GM18511 (cell line): ENCODE measurements around the gene ASB16.

ENCODE experiments used
- ATAC-seq: cut with Tn5 transposase; IDR thresholded peaks from one replicate; pipeline ENCODE4 v1.9.1; 2021; ENCODE audit warnings: mild to moderate bottlenecking, moderate library complexity; ENCODE audit not compliant: unreplicated experiment

Gene ASB16

GRCh38 chr17:44188576-44189403, 18.3 kb downstream of the ASB16 start:
- ATAC-seq: no peak

DNA sequence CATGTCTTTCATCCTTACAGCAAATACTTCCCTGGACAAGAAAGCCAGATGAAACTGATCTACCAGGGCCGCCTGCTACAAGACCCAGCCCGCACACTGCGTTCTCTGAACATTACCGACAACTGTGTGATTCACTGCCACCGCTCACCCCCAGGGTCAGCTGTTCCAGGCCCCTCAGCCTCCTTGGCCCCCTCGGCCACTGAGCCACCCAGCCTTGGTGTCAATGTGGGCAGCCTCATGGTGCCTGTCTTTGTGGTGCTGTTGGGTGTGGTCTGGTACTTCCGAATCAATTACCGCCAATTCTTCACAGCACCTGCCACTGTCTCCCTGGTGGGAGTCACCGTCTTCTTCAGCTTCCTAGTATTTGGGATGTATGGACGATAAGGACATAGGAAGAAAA, 20.0 kb downstream of the ASB16 start:
- no peak for ATAC-seq

GRCh38 chr17:44191369-44191768, 20.9 kb downstream of the ASB16 start:
- no peak for ATAC-seq

DNA sequence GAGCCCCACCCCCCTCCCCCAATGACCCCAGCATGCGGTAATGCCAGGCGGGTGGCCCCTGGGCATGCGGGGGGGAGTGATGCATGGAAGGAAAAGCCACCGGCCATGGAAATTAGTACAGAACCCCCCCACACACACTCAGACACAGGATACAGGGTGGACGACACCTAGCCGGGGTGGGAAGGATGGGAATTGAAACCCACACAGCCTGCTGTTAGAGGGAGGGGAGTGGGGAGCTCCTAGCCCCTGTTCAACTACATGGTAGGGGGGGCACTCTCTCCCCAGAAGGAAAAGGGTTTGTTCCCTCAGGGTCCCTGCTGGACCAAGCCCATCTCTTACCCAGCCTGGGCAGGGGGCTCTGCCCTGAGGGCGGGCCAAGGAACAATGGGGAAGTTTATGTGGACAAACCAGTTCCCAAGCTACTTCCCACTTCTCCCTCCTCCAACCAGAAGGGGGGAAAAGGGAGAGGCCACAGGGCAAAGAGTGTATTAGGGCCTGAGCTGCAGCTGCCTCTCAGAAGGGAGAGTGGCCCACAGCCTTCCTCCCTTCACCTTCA, 21.5 kb downstream of the ASB16 start:
- ATAC-seq: no peak

GRCh38 chr17:44192750-44193149, 22.2 kb downstream of the ASB16 start:
- ATAC-seq: no peak

GRCh38 chr17:44193326-44194084, 23.0 kb downstream of the ASB16 start:
- ATAC-seq: no peak

DNA sequence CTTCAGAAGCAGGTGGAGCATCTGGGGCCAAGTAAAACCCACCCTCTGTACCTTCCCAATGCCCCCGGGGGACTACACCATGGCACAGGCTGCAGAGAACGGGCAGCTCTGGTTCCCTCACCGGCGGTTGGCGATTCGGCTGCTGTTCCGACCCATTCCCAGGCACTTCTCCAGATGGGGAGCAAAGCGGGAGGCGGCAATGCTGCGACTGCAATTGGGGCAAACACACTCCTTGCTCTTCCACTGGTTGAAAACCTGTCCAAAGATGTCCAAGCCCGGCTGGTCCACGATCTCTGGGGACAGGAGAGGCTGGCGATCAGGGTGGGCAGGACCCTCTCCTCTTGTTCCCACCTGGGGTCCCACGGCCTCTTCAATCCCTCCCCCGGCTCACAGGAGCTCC, 26.6 kb downstream of the ASB16 start:
- no peak for ATAC-seq

DNA sequence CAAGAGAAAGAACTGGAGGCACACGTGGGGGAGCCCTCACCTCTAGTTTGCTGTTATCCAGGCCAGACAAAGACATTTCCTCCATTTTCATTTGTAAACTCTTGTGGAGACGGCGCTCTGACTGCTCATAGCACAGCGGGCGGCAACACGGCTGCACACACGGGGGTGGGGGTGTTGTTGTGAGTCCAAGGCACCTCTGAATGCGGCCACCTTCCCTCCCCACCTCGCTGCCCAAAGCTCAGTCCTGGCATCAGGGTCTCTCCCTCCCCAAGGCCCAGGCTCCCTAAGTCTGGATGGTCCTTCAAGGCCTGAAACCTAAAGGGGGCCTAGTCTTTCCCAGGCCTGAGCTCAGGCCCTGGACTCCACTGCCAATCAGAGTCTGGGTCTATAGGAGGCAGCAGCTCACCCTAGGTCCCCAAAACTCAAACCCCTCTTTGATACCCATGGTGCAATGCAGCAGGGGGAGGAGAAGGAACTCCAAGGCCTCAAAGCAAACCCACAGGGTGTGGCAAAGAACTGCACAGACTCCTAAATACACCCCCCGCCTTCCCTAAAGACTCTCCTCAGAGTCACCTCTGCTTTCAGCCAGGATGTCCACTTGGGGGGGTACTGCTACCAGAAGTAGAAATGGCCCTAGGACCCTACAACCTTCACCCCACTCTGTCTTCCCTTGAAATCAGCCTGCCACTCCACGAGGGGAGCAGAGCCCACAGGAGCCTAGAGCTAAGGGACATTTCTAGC, 27.6 kb downstream of the ASB16 start:
- no peak for ATAC-seq

DNA sequence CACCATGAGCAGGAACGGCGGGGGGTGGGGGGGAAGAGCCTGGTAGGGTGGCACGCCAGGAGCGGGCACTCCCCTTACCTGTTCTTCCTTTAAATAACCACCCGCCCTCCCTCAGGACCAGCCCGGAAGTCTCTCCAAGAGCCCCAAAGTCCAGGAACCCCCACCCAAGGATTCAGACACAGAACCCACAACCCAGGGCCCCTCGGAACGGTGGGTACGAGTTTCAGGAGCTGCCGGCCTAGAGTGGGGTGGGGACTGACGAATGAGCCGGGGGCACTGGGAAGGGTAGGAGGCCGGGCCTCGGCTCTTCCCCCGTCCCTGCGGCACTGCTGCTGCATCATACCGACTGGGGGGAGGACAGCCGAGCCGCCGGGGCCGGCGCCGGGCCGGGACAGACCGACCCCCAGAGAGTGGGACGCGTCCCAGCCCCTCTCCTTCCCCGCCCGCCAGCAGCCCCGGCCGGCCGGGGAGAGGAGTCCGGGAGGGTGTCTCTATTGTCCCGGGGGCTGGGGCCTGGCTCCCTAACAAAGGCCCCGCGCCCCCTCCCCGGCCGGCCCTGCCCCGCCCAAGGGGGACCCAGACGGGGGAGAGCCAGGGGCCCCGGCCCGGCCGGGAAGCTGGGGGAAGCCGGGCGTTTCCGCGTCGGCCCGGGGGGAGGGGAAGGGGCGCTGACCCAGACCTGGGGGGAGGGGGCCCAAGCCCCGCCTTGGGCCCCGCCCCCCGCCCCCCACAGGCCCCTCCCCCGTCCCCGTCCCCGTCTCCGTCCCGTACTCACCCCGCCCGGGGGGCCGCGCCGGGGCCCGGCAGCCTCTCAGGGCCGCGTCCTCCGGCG, 28.4 kb downstream of the ASB16 start:
- ATAC-seq: peak; percentile 30

GRCh38 chr17:44199553-44200477, 29.3 kb downstream of the ASB16 start, which contains the start of gene ATXN7L3:
ATXN7L3 (minus strand) TSS chr17:44199884; CDS start chr17:44198070, 1,814 bp downstream.
- peak; percentile 70 for ATAC-seq

DNA sequence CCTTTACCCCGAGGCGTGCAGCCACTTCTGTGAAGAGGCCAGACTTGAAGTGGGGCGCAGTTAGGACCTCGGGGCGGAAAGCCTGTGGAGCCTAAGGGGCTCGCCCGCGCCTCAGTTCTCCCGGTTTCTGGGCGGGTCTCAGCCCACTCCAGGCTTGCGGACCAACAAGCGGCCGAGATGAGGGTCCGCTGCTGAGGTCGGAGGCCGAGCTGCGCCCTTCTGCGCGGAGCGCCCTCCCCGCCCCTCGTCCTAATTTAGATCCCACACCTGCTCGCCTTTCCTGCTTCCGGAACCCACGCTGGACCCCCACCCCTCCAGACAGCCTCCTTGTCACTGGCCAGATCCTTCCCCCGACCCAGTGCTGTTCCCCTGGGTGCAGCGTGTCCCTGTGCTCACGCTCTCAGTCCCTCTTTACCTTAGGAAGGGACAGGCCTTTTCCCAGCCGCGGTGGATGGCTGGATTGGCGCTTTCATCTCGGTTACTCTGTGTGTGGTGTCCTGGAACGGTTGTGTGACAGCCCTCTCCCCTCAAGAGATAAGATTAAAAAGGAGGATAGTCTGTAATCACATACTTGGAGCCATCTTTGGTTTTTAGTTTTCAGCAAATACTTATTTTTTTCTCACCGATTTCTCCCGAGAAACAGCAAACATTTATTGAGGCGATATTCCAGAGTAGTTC, 30.1 kb downstream of the ASB16 start:
- no peak for ATAC-seq

DNA sequence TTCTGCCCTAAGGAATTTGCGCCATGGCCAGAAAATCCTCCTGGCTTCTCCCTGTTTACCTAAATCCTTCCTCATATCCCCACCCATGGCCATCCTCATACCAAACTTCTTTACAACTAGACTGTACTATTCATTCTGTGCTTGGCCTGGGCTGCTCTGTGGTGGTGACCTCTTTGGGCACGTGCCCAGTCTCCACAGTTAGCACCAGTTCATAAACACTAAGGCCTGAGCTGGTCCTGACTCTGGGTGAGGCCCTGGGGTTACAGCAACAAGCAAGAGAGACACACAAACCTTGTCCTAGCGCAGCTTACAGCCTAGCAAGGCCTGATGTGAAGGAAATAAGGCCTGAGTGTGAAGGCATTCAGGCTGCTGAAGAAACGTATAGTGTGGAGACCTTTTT, 32.3 kb downstream of the ASB16 start:
- ATAC-seq: no peak

- no peak for ATAC-seq
Measured at GRCh38 chr17:44203731-44204440, 33.4 kb downstream of the ASB16 start.

DNA sequence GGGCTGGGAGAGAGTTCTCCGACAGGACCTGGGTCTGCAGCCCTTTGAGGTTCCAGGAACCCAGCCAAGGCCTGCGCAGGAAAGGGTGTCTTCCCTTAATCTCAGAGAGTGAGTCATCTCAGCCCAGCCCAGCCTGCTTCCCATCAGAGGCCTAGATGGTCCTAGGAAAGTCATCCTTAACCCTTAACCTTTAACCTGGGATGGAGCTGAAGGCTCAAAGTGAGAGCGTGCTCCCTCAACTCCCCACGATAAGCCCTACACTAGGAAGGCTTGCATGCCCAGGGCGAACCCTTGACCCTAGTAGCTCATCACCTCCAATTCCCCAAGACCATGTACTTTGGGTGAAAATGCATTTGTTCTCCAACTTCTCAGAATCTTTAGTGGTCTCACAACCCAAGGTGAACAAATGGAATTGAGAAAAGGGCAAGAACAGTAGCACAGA, 34.0 kb downstream of the ASB16 start:
- no peak for ATAC-seq

DNA sequence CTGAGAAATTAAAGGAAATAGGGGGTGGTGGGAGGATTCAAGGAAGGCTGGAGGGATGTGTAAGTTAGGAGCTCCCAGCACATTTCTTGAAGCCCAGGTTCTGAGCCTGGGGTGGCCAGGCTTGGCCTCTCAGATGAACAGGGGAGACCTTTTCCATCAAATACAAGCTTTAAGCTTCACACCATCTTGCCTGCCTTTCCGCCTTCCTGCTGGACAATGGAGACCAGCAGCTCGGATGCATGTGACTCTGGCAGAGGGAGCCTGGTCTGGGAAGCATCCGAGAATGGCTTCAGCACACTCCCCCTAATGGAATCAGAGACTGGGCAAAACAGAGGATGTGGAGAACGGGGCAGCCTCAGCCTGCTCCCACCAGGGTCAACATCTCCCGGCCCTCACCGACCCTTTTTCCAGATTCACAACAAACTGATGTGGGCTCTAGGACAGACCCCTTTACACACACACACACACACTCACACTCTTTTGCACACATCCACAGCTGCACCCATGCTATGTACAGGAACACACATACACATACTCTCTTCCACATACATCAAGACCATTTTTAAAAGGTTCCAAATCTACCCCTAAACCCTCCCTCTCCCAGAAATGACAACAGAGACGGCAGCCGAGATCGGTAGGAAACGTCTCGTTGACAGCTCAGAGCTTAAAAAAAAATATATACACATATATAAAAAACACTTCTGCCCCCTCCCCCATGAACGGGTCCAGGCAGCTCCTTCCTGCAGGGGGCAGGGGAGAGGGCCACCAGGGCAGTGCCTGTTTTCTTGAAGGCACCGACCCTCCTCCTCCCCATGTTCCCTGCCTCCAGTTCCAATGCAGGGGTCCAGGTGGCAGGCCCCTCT, 35.7 kb downstream of the ASB16 start:
- no peak for ATAC-seq

- no peak for ATAC-seq
Measured at GRCh38 chr17:44206825-44207155, 36.3 kb downstream of the ASB16 start.

DNA sequence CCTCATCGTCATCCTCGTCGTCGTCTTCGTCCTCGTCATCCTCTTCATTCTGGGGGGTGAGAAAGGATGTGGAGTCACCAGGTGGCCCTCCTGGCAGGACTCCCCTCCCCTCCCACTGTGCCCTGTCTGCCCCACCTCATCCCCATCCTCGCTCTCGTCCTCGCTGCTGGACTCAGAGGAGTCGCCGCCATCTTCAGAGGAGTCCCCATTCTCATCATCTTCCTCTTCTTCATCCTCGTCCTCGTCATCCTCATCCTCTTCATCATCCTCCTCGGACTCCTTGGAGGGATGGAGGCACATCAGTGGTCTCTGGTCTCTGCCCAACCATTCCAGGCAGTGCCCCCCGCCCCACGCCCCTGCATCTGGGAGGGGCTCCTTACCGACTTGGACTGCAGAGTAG, 36.8 kb downstream of the ASB16 start:
- no peak for ATAC-seq
